Thymus (tissue), 11 donors: ENCODE results near the gene SCT. TPM values are rescaled to one million over a fixed set of nuclear protein-coding genes. Genes with fewer than 3 reads are reported as not detected.

Experiments
- DNase-seq, 9 donors: peaks; one replicate each; pipeline ENCODE4 v3.0.0-alpha.2; 2013; ENCODE audit warnings: low spot score in 9 of 9, low read depth in 6 of 9, missing footprints in 1 of 9
- H3K27ac ChIP-seq, 2 donors: one replicate each; pipeline ENCODE4 v1.5.1; 2013; ENCODE audit warnings: control low read depth in 1 of 2, low read depth in 1 of 2, low read length in 1 of 2, mild to moderate bottlenecking in 1 of 2, moderate library complexity in 1 of 2
- H3K27me3 ChIP-seq, 2 donors: one replicate each; pipeline ENCODE4 v1.5.1; 2013; ENCODE audit warnings: low read length in 1 of 2; ENCODE audit not compliant: control insufficient read depth in 2 of 2, insufficient read depth in 1 of 2
- H3K36me3 ChIP-seq, 2 donors: one replicate each; pipeline ENCODE4 v1.5.1; 2013; ENCODE audit warnings: low read length in 1 of 2, mild to moderate bottlenecking in 1 of 2, moderate library complexity in 1 of 2; ENCODE audit not compliant: control insufficient read depth in 2 of 2, insufficient read depth in 2 of 2
- H3K4me1 ChIP-seq, 2 donors: one replicate each; pipeline ENCODE4 v1.5.1; 2013; ENCODE audit warnings: low read length in 2 of 2; ENCODE audit not compliant: control insufficient read depth in 2 of 2, insufficient read depth in 2 of 2
- H3K4me3 ChIP-seq, 2 donors: one replicate each; pipeline ENCODE4 v1.5.1; 2013; ENCODE audit warnings: low read length in 2 of 2, control low read depth in 1 of 2, mild to moderate bottlenecking in 1 of 2
- H3K9me3 ChIP-seq, 2 donors: one replicate each; pipeline ENCODE4 v1.5.1; 2013; ENCODE audit warnings: low read length in 1 of 2, mild to moderate bottlenecking in 1 of 2; ENCODE audit not compliant: control insufficient read depth in 2 of 2, insufficient read depth in 1 of 2
- WGBS: extraction: QIAGEN DNeasy Blood & Tissue Kit; methylation state at CpG from one replicate; pipeline ENCODE4 v1.1.7; 2013; 5-methylcytosine and 5-hydroxymethylcytosine counted together
- polyA plus RNA-seq: library from polyadenylated mRNA; stranded (reverse); fragments of 200-250 nt; gene quantifications from one replicate; pipeline ENCODE4 v1.2.3, GENCODE V29; 2013
- total RNA-seq: library from RNA; stranded (reverse); fragments of 120-200 nt; gene quantifications from one replicate; pipeline ENCODE4 v1.2.4, GENCODE V29; 2013
- donor health status: healthy.

Gene SCT
- total and polyA plus RNA-seq, 2 donors, result 0.19 to 0.25 TPM

GRCh38 chr11:619628-620050, 7.3 kb downstream of the SCT start:
- Histone ChIP-seq H3K9me3 (no peaks in the 10 kb centered on the region), H3K36me3 (peaks cover 4 to 11% of the 10 kb centered on the region in 2 donors), H3K27me3 (peaks cover 0 to 4% of the 10 kb centered on the region in 2 donors), H3K4me3 (no peak overlapping the region), H3K27ac (no peak overlapping the region), H3K4me1 (peaks cover 9 to 18% of the 10 kb centered on the region in 2 donors)
- 98% methylated on average over 22 of the region's 22 CpGs for WGBS
- DNase-seq, result no peak

GRCh38 chr11:618856-619627, 7.9 kb downstream of the SCT start:
- Histone ChIP-seq H3K4me1 (peaks cover 9 to 24% of the 10 kb centered on the region in 2 donors), H3K27me3 (no peaks in the 10 kb centered on the region), H3K9me3 (no peaks in the 10 kb centered on the region), H3K4me3 (no peak overlapping the region), H3K27ac (no peak overlapping the region), H3K36me3 (peaks cover 10 to 17% of the 10 kb centered on the region in 2 donors)
- DNase-seq, result no peak
- 98% methylated on average over 24 of the region's 24 CpGs for WGBS

GRCh38 chr11:617912-618682, 8.9 kb downstream of the SCT start:
- H3K27me3 ChIP-seq, result no peaks in the 10 kb centered on the region
- WGBS, result 95% methylated on average over 25 of the region's 25 CpGs
- H3K9me3 ChIP-seq, result no peaks in the 10 kb centered on the region
- DNase-seq, result no peak
- no peak overlapping the region for H3K4me3 ChIP-seq
- H3K4me1 ChIP-seq, result peaks cover 9 to 29% of the 10 kb centered on the region in 2 donors
- H3K36me3 ChIP-seq, result peaks cover 18 to 21% of the 10 kb centered on the region in 2 donors
- no peak overlapping the region for H3K27ac ChIP-seq

GRCh38 chr11:617199-617911, 9.6 kb downstream of the SCT start:
- no peaks in the 10 kb centered on the region for H3K9me3 ChIP-seq
- no peak for DNase-seq
- 94% methylated on average over 57 of the region's 57 CpGs for whole genome bisulfite sequencing
- no peaks in the 10 kb centered on the region for H3K27me3 ChIP-seq
- H3K4me3 ChIP-seq, result no peak overlapping the region
- peaks cover 9 to 29% of the 10 kb centered on the region in 2 donors for H3K4me1 ChIP-seq
- no peak overlapping the region for H3K27ac ChIP-seq
- peaks cover 25 to 29% of the 10 kb centered on the region in 2 donors for H3K36me3 ChIP-seq

GRCh38 chr11:616320-617198, 10.4 kb downstream of the SCT start:
- whole genome bisulfite sequencing, result 59% methylated on average over 39 of the region's 39 CpGs
- Histone ChIP-seq H3K27me3 (no peaks in the 10 kb centered on the region), H3K9me3 (no peaks in the 10 kb centered on the region), H3K27ac (peak overlapping the region; percentile 86 to 98), H3K4me3 (peak overlapping the region; percentile 66 to 94), H3K4me1 (peaks cover 9 to 29% of the 10 kb centered on the region in 2 donors), H3K36me3 (peaks cover 32 to 37% of the 10 kb centered on the region in 2 donors)
- DNase-seq, result no peak

- peak within 1 kb of the TSS; percentile 66 to 94 for H3K4me3 ChIP-seq
- peak in 8 of 9 donors; percentile 41 to 88 (median 70) for DNase-seq
- 1% methylated on average over 66 of the region's 66 CpGs for WGBS
- H3K36me3 ChIP-seq, result peaks cover 40 to 45% of the 10 kb centered on the region in 2 donors
- H3K27me3 ChIP-seq, result no peaks in the 10 kb centered on the region
- H3K9me3 ChIP-seq, result no peaks in the 10 kb centered on the region
- peak within 1 kb of the TSS; percentile 86 to 98 for H3K27ac ChIP-seq
- peaks cover 9 to 29% of the 10 kb centered on the region in 2 donors for H3K4me1 ChIP-seq
Measured at GRCh38 chr11:615504-616319, 11.3 kb downstream of the SCT start, which contains the start of gene IRF7. TSS of gene IRF7 (minus strand) at chr11:615950. CDS start at chr11:615364, 586 bp downstream.

GRCh38 chr11:614623-615503, 12.1 kb downstream of the SCT start:
- no peaks in the 10 kb centered on the region for H3K9me3 ChIP-seq
- no peaks in the 10 kb centered on the region for H3K27me3 ChIP-seq
- no peak for DNase-seq
- H3K27ac ChIP-seq, result peak overlapping the region; percentile 86 to 98
- H3K36me3 ChIP-seq, result peaks cover 49 to 53% of the 10 kb centered on the region in 2 donors
- WGBS, result 80% methylated on average over 68 of the region's 68 CpGs
- peak overlapping the region; percentile 66 to 94 for H3K4me3 ChIP-seq
- peaks cover 9 to 29% of the 10 kb centered on the region in 2 donors for H3K4me1 ChIP-seq
